Astrocyte (in vitro differentiated cells and primary cell): ENCODE measurements around the gene ARID5B. TPM values are rescaled to one million over a fixed set of nuclear protein-coding genes. Genes with fewer than 3 reads are reported as not detected.

ENCODE experiments used
- DNase-seq: peaks from one replicate; pipeline ENCODE4 v3.0.0-alpha.2; 2010; ENCODE audit warnings: low read depth
- FAIRE-seq: peaks from 2 replicates; lab custom pipeline; 2011; peaks lifted over from hg19 to GRCh38; lab: Jason Lieb, UNC
- H2AFZ ChIP-seq: 2 replicates; pipeline ENCODE4 v1.6.0; 2012; ENCODE audit warnings: low read depth, low read length, inconsistent platforms
- H3K27ac ChIP-seq: 2 replicates; pipeline ENCODE4 v1.5.1; 2011; ENCODE audit warnings: low read depth, low read length, inconsistent platforms
- H3K27me3 ChIP-seq: 2 replicates; pipeline ENCODE4 v1.6.0; 2011; ENCODE audit warnings: low read length, inconsistent platforms; ENCODE audit not compliant: insufficient read depth
- H3K36me3 ChIP-seq: 2 replicates; pipeline ENCODE4 v1.5.1; 2011; ENCODE audit warnings: low read length, inconsistent platforms; ENCODE audit not compliant: insufficient read depth
- H3K4me1 ChIP-seq: 2 replicates; pipeline ENCODE4 v1.5.1; 2011; ENCODE audit warnings: low read length, inconsistent platforms; ENCODE audit not compliant: insufficient read depth
- H3K4me2 ChIP-seq: 2 replicates; pipeline ENCODE4 v1.6.0; 2012; ENCODE audit warnings: low read length, inconsistent platforms
- H3K4me3 ChIP-seq: 2 replicates; pipeline ENCODE4 v1.5.1; 2011; ENCODE audit warnings: low read depth, mild to moderate bottlenecking, low read length, inconsistent platforms; ENCODE audit not compliant: insufficient read depth
- H3K79me2 ChIP-seq: 2 replicates; pipeline ENCODE4 v1.6.0; 2012; ENCODE audit warnings: mild to moderate bottlenecking, low read length, inconsistent platforms; ENCODE audit not compliant: insufficient read depth
- H3K9ac ChIP-seq: 2 replicates; pipeline ENCODE4 v1.6.0; 2012; ENCODE audit warnings: mild to moderate bottlenecking, low read length, inconsistent platforms
- H3K9me3 ChIP-seq: 2 replicates; pipeline ENCODE4 v1.5.1; 2012; ENCODE audit warnings: low read depth, mild to moderate bottlenecking, low read length, inconsistent platforms; ENCODE audit not compliant: insufficient read depth
- H4K20me1 ChIP-seq: 2 replicates; pipeline ENCODE4 v1.6.0; 2012; ENCODE audit warnings: low read length, inconsistent platforms; ENCODE audit not compliant: insufficient read depth
- H3K27ac Mint-ChIP-seq: one replicate; pipeline ENCODE4 v1.8.0; 2021; ENCODE audit warnings: mild to moderate bottlenecking, mixed read lengths; ENCODE audit not compliant: unreplicated experiment
- H3K27me3 Mint-ChIP-seq: one replicate; pipeline ENCODE4 v1.8.0; 2021; ENCODE audit warnings: low read depth, mixed read lengths; ENCODE audit not compliant: unreplicated experiment
- H3K36me3 Mint-ChIP-seq: one replicate; pipeline ENCODE4 v1.8.0; 2021; ENCODE audit warnings: low read depth, mixed read lengths; ENCODE audit not compliant: unreplicated experiment
- H3K4me1 Mint-ChIP-seq: one replicate; pipeline ENCODE4 v1.8.0; 2021; ENCODE audit warnings: low read depth, mixed read lengths; ENCODE audit not compliant: unreplicated experiment
- H3K4me3 Mint-ChIP-seq: one replicate; pipeline ENCODE4 v1.8.0; 2021; ENCODE audit warnings: mild to moderate bottlenecking, moderate library complexity, mixed read lengths; ENCODE audit not compliant: unreplicated experiment
- H3K9me3 Mint-ChIP-seq: one replicate; pipeline ENCODE4 v1.8.0; 2021; ENCODE audit warnings: mild to moderate bottlenecking, mixed read lengths; ENCODE audit not compliant: unreplicated experiment
- EZH2 ChIP-seq: IDR thresholded peaks from 2 replicates; pipeline ENCODE4 v1.6.1; 2012; ENCODE audit warnings: mild to moderate bottlenecking, low read length, inconsistent platforms; ENCODE audit not compliant: insufficient read depth
- total RNA-seq: library from RNA; stranded (reverse); gene quantifications from 2 replicates; pipeline ENCODE4 v1.2.1, GENCODE V29; 2021
- TF ChIP-seq, protein P1 (sequence below): IDR thresholded peaks from 2 replicates; pipeline ENCODE4 v1.5.1; 2011; ENCODE audit warnings: low read depth, mild to moderate bottlenecking, inconsistent platforms, low read length, moderate library complexity; ENCODE audit not compliant: insufficient read depth

ARID5B gene
- total RNA-seq, 1 donor from 2014 or later: 66.0 TPM

DNA sequence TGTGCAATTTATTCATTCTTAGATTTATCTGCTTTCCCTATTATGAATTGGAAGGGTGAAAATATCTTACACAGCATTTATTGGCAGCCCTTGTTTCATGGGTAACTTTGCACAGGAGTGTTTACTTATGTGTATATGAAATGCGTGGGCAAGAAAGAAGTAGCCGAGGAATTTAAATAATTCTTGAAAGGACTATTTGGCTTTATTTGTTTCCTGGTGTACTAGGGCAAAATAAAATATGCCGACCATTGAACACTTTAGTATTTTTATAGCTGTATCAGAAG lies 93.7 kb downstream of the ARID5B start:
- FAIRE-seq: no peak
- Mint-ChIP-seq H3K4me3 (no peak overlapping the region), H3K36me3 (peaks cover 18% of the 10 kb centered on the region), H3K9me3 (no peaks in the 10 kb centered on the region), H3K27ac (no peak overlapping the region), H3K27me3 (no peaks in the 10 kb centered on the region), H3K4me1 (peaks cover 18% of the 10 kb centered on the region)
- H3K4me3 ChIP-seq: no peak overlapping the region
- H3K79me2 ChIP-seq: peaks cover 22% of the 10 kb centered on the region
- no peaks in the 10 kb centered on the region for H3K36me3 ChIP-seq
- H2AFZ ChIP-seq: no peak overlapping the region
- peaks cover 26% of the 10 kb centered on the region for H3K4me1 ChIP-seq
- H4K20me1 ChIP-seq: peaks cover 7% of the 10 kb centered on the region
- no peaks in the 10 kb centered on the region for H3K9me3 ChIP-seq
- H3K27ac ChIP-seq: no peak overlapping the region
- no peaks in the 10 kb centered on the region for H3K27me3 ChIP-seq
- DNase-seq: no peak
- TF ChIP-seq EZH2: no peak
- TF ChIP-seq, protein P1, sequence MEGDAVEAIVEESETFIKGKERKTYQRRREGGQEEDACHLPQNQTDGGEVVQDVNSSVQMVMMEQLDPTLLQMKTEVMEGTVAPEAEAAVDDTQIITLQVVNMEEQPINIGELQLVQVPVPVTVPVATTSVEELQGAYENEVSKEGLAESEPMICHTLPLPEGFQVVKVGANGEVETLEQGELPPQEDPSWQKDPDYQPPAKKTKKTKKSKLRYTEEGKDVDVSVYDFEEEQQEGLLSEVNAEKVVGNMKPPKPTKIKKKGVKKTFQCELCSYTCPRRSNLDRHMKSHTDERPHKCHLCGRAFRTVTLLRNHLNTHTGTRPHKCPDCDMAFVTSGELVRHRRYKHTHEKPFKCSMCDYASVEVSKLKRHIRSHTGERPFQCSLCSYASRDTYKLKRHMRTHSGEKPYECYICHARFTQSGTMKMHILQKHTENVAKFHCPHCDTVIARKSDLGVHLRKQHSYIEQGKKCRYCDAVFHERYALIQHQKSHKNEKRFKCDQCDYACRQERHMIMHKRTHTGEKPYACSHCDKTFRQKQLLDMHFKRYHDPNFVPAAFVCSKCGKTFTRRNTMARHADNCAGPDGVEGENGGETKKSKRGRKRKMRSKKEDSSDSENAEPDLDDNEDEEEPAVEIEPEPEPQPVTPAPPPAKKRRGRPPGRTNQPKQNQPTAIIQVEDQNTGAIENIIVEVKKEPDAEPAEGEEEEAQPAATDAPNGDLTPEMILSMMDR: no peak
- no peak overlapping the region for H3K9ac ChIP-seq
- H3K4me2 ChIP-seq: no peak overlapping the region

DNA sequence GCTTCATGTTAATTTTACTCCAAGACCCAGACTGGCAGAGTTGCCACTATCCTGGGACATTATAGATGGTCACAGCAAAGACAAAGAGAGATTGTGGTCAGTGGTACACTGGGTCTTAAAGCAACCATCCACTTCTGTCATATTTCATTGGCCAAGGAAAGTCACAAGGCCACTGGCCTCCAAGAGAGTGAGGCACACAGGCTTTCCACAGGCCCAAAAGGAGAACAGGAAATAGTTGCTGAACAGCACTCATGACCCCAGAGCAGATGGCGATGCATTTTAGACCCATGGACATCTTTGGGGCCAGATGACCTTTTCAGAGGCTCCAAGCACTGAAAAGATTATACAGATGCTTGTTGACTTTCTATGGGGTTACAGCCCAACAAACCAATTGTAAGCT lies 97.4 kb downstream of the ARID5B start:
- Histone ChIP-seq H3K4me2 (no peak overlapping the region), H2AFZ (no peak overlapping the region), H3K9ac (no peak overlapping the region), H3K9me3 (no peaks in the 10 kb centered on the region), H3K4me1 (peaks cover 5% of the 10 kb centered on the region), H3K79me2 (peaks cover 22% of the 10 kb centered on the region), H3K27me3 (no peaks in the 10 kb centered on the region), H4K20me1 (peaks cover 4% of the 10 kb centered on the region), H3K27ac (no peak overlapping the region), H3K36me3 (peaks cover 10% of the 10 kb centered on the region), H3K4me3 (no peak overlapping the region)
- no peaks in the 10 kb centered on the region for H3K9me3 Mint-ChIP-seq
- TF ChIP-seq, protein P1: no peak
- TF ChIP-seq EZH2: no peak
- DNase-seq (no peak), FAIRE-seq (no peak)
- H3K4me1 Mint-ChIP-seq: peaks cover 3% of the 10 kb centered on the region
- H3K4me3 Mint-ChIP-seq: no peak overlapping the region
- no peaks in the 10 kb centered on the region for H3K27me3 Mint-ChIP-seq
- no peak overlapping the region for H3K27ac Mint-ChIP-seq
- H3K36me3 Mint-ChIP-seq: peaks cover 17% of the 10 kb centered on the region

DNA sequence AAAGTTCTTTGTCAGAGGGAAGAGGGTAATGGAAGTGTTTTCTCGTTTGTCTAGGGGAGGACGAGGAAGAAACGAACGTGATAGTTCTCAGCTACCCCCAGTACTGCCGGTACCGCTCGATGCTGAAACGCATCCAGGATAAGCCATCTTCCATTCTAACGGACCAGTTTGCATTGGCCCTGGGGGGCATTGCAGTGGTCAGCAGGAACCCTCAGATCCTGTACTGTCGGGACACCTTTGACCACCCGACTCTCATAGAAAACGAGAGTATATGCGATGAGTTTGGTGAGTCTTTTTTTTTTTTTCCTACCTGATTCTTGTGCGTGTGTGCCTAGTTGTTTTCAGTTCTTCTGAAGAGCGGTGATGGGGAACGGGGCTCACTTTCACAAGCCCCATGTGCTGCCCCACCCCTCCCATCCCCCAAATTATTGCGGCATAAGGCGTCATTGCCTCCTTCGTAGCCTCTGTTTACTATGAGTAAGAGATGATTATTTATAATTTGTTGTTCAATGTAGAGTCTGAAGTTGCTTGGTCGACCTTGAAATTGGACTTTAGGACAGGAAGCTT lies 98.6 kb downstream of the ARID5B start:
- no peak for TF ChIP-seq EZH2
- TF ChIP-seq, protein P1: no peak
- H3K36me3 Mint-ChIP-seq: peaks cover 17% of the 10 kb centered on the region

More for the DNA sequence above, 98.6 kb downstream of the ARID5B start:
- H3K79me2 ChIP-seq: peaks cover 14% of the 10 kb centered on the region
- Mint-ChIP-seq H3K4me3 (no peak overlapping the region), H3K27ac (no peak overlapping the region), H3K4me1 (peaks cover 2% of the 10 kb centered on the region), H3K9me3 (no peaks in the 10 kb centered on the region), H3K27me3 (no peaks in the 10 kb centered on the region)
- no peak overlapping the region for H3K4me2 ChIP-seq
- FAIRE-seq: no peak
- H4K20me1 ChIP-seq: peaks cover 4% of the 10 kb centered on the region
- H3K27me3 ChIP-seq: no peaks in the 10 kb centered on the region
- H2AFZ ChIP-seq: no peak overlapping the region
- no peak overlapping the region for H3K4me3 ChIP-seq
- H3K27ac ChIP-seq: no peak overlapping the region
- H3K9ac ChIP-seq: no peak overlapping the region
- peaks cover 10% of the 10 kb centered on the region for H3K36me3 ChIP-seq
- no peak for DNase-seq
- H3K4me1 ChIP-seq: no peaks in the 10 kb centered on the region
- H3K9me3 ChIP-seq: no peaks in the 10 kb centered on the region
